ENCODE results near the gene CRYBB1. TPM values are rescaled to one million over a fixed set of nuclear protein-coding genes. Genes with fewer than 3 reads are reported as not detected.

Gene CRYBB1
- total RNA-seq, 1 experiment from 2014 or later = not detected

- ChIA-PET CTCF (no interaction called here), POLR2A (interaction anchor here (0.5 kb wide), 1 partner anchor 43 kb away, joined by 3 read pairs; no protein-coding TSS in a partner anchor)
- intact Hi-C loops (cut with micrococcal nuclease; ENCODE audit: unreplicated experiment) = no loop called here
- BruUV-seq (replicated peaks) = no TSS peak
- TF ChIP-seq REST (IDR thresholded peaks at IDR 0.05; ENCODE audit: insufficient read depth in 1 of 2, low read depth in 2 of 2, low read length in 1 of 2) (no peak), CTCF (IDR thresholded peaks at IDR 0.05) (no peak), SIN3A (IDR thresholded peaks at IDR 0.05; ENCODE audit: borderline replicate concordance, insufficient read depth, low read depth, low read length) (no peak), TCF7L2 (IDR thresholded peaks at IDR 0.05; ENCODE audit: low read depth, low read length) (no peak), POLR2AphosphoS5 (IDR thresholded peaks at IDR 0.05; ENCODE audit: low read depth, low read length) (no peak)
- H3K9me3 ChIP-seq (ENCODE audit: control insufficient read depth, insufficient read depth, low read depth, low read length) = no peaks in the 10 kb centered on the region
- H3K27me3 ChIP-seq (ENCODE audit: control insufficient read depth, insufficient read depth, low read length) = no peaks in the 10 kb centered on the region
- H3K4me3 ChIP-seq (ENCODE audit: low read depth in 2 of 2, low read length in 2 of 2) = no peak overlapping the region
- no peak overlapping the region for H3K27ac ChIP-seq (ENCODE audit: low read length)
- H3K36me3 ChIP-seq (ENCODE audit: control insufficient read depth, insufficient read depth, low read length) = no peaks in the 10 kb centered on the region
- no peaks in the 10 kb centered on the region; the same call in 1 of the 2 replicates for H3K4me1 ChIP-seq (ENCODE audit: control insufficient read depth, insufficient read depth, low read length)
- in situ Hi-C loops (cut with HindIII; ENCODE audit: low pct_unique_long_range_greater_than_20kb, low sequenced_read_pairs) = no loop called here
- ATAC-seq (no peak), DNase-seq (ENCODE audit: low read depth, low spot score) (no peak)
Observed at GRCh38 chr22:26564672-26565071, 53.2 kb downstream of the CRYBB1 start.

- Histone ChIP-seq H3K4me3 (ENCODE audit: low read depth in 2 of 2, low read length in 2 of 2) (no peak overlapping the region), H3K27ac (ENCODE audit: low read length) (no peak overlapping the region), H3K9me3 (ENCODE audit: control insufficient read depth, insufficient read depth, low read depth, low read length) (no peaks in the 10 kb centered on the region), H3K4me1 (ENCODE audit: control insufficient read depth, insufficient read depth, low read length) (no peaks in the 10 kb centered on the region; the same call in 1 of the 2 replicates), H3K27me3 (ENCODE audit: control insufficient read depth, insufficient read depth, low read length) (no peaks in the 10 kb centered on the region), H3K36me3 (ENCODE audit: control insufficient read depth, insufficient read depth, low read length) (no peaks in the 10 kb centered on the region)
- in situ Hi-C loops (cut with HindIII; ENCODE audit: low pct_unique_long_range_greater_than_20kb, low sequenced_read_pairs) (no loop called here), intact Hi-C loops (cut with micrococcal nuclease; ENCODE audit: unreplicated experiment) (no loop called here)
- ATAC-seq (no peak), DNase-seq (ENCODE audit: low read depth, low spot score) (no peak)
- no TSS peak for BruUV-seq (replicated peaks)
- no peak for TF ChIP-seq REST (IDR thresholded peaks at IDR 0.05; ENCODE audit: insufficient read depth in 1 of 2, low read depth in 2 of 2, low read length in 1 of 2)
- TF ChIP-seq TCF7L2 (IDR thresholded peaks at IDR 0.05; ENCODE audit: low read depth, low read length) = no peak
- no peak for TF ChIP-seq CTCF (IDR thresholded peaks at IDR 0.05)
- TF ChIP-seq POLR2AphosphoS5 (IDR thresholded peaks at IDR 0.05; ENCODE audit: low read depth, low read length) = no peak
- TF ChIP-seq SIN3A (IDR thresholded peaks at IDR 0.05; ENCODE audit: borderline replicate concordance, insufficient read depth, low read depth, low read length) = no peak
- ChIA-PET CTCF (no interaction called here), POLR2A (no interaction called here)
Observed at GRCh38 chr22:26564181-26564580, 53.6 kb downstream of the CRYBB1 start.

Measured in Panc1 (cell line).